RPMI7951 (cell line): ENCODE results near the gene NUP188. TPM values are rescaled to one million over a fixed set of nuclear protein-coding genes. Genes with fewer than 3 reads are reported as not detected.
"Not testable (repeated sequence)": the region's sequence is repeated elsewhere in the genome, so short reads cannot be mapped to it uniquely, and the experiment has no call there.

Experiments used
- DNase-seq: peaks from one replicate; pipeline ENCODE4 v3.0.0-alpha.2; 2012; ENCODE audit warnings: low read depth
- total RNA-seq: library from RNA; depleted of rRNA; stranded (reverse); fragments of >200 nt; shearing (Covaris generic); gene quantifications from 2 replicates; pipeline ENCODE4 v1.2.3, GENCODE V29; 2014

NUP188 gene
- total RNA-seq, 1 experiment from 2014 or later: 33.4 TPM

GRCh38 chr9:128943832-128944620 lies 3.5 kb upstream of the NUP188 start:
- DNase-seq: no peak

GRCh38 chr9:128944966-128945365 lies 2.5 kb upstream of the NUP188 start:
- not testable (repeated sequence) for DNase-seq

GRCh38 chr9:128945798-128946501 lies 1.5 kb upstream of the NUP188 start:
- no peak for DNase-seq

- peak; percentile 26 for DNase-seq
Observed at GRCh38 chr9:128946571-128947276, 775 bp upstream of the NUP188 start.

- DNase-seq: no peak
Observed at GRCh38 chr9:128947277-128947526, 297 bp upstream of the NUP188 start.

- not testable (repeated sequence) for DNase-seq
Observed at GRCh38 chr9:128961403-128961802, 13.9 kb downstream of the NUP188 start.

- no peak for DNase-seq
Observed at GRCh38 chr9:128969491-128969890, 22.0 kb downstream of the NUP188 start.

GRCh38 chr9:128972956-128973355 lies 25.5 kb downstream of the NUP188 start:
- DNase-seq: peak; percentile 50

GRCh38 chr9:128979111-128979510 lies 31.6 kb downstream of the NUP188 start:
- no peak for DNase-seq

- no peak for DNase-seq
Observed at GRCh38 chr9:128983536-128983935, 36.0 kb downstream of the NUP188 start.

GRCh38 chr9:128986671-128987070 lies 39.2 kb downstream of the NUP188 start:
- no peak for DNase-seq

- peak; percentile 68 for DNase-seq
Observed at GRCh38 chr9:128987805-128988204, 40.3 kb downstream of the NUP188 start.

- peak; percentile 15 for DNase-seq
Observed at GRCh38 chr9:128992995-128993394, 45.5 kb downstream of the NUP188 start.

GRCh38 chr9:128995791-128996190 lies 48.3 kb downstream of the NUP188 start:
- no peak for DNase-seq

GRCh38 chr9:128998462-128998861 lies 51.0 kb downstream of the NUP188 start:
- no peak for DNase-seq

GRCh38 chr9:128999581-129000206 lies 52.2 kb downstream of the NUP188 start:
- DNase-seq: no peak

- DNase-seq: no peak
Observed at GRCh38 chr9:129001504-129002325, 54.2 kb downstream of the NUP188 start.

- DNase-seq: no peak
Observed at GRCh38 chr9:129002992-129003391, 55.5 kb downstream of the NUP188 start.

GRCh38 chr9:129004173-129004572 lies 56.7 kb downstream of the NUP188 start:
- DNase-seq: not testable (repeated sequence)

- no peak for DNase-seq
Observed at GRCh38 chr9:129005336-129005997, 58.0 kb downstream of the NUP188 start.
